Endometrial microvascular endothelial cells (primary cell): ENCODE data around the gene RBM23. TPM values are rescaled to one million over a fixed set of nuclear protein-coding genes. Genes with fewer than 3 reads are reported as not detected.

ENCODE experiments used
- in situ Hi-C: cut with HindIII; loops from 2 replicates; pipeline ENCODE4 v1.10.0; 2017; ENCODE audit warnings: low sequenced_read_pairs, low pct_unique_long_range_greater_than_20kb; ENCODE audit errors: inconsistent ontology term
- total RNA-seq: library from RNA; depleted of rRNA; stranded (reverse); fragments of >200 nt; gene quantifications from one replicate; pipeline ENCODE4 v1.2.3, GENCODE V29; 2015; ENCODE audit errors: inconsistent ontology term

RBM23 gene
- total RNA-seq, 1 donor from 2014 or later, result 112 TPM

DNA sequence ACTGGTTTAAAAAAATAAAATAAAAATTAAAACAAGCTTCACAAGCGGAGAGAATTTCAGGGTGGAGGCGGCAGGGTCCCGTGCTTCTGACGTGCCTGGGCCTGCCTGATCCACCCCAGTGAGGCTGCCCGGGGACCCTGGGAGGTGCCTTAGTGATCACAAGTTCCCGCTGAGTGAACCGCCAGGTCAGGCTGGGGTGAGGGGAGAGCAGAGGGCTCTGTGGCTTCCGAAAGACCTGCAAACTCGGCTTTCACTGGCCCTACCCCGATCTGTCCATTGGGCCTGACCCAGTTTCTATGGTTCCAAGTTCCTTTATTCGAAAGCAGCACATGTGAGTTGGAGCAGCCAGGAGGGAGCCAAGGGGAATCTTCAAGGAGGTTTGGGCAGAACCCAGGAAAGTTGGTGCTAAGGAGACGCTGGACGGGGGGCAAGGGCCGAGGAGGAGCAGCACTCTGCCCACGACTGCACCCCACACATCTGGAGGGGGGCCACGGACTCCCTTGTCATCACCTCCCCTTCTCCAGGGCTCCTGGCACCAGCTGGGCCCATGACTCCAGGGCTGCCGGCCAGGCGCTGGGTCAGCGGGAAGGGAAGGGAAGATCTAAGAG, 69.6 kb downstream of the RBM23 start:
- in situ Hi-C loops, result no loop called here

DNA sequence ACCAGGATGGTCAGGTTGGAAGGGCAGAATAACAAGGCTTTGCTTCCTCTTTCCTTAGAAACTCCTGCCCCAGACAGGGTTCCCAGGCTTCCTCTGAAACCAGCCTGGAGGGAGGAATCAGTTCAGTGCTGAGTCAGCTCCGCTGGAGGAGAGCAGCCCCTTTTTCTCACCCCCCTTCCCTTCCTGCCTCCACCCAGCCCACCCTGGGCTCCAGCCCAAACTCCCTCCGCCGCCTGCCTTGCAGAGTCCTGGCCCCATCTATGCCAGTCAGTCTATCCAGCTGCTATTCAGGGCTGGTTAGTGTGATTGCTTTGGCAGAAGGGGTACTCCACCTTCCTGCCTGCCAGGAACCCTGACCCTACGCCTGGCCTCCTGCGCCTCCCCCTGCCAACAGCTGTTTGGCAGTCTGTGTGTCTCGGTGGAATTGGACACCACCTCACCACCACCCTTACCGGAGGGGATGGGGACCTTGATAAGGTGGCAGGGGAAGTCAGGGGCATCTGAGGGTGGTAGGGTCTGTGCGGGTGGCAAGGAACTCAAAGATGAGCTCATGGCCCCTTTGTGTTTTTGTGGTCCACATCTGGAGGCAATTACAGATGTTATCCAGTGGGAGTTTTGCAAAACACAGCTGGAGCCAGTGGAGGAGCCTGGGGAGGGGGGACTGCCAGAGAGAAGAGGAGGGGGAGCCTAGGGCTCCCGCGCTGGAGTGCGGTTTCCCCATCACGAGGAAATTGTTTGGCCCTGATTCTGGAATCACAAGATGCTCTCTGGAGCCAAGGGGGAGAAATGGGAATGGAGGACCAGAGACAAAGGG, 70.4 kb downstream of the RBM23 start:
- in situ Hi-C loops, result no loop called here

DNA sequence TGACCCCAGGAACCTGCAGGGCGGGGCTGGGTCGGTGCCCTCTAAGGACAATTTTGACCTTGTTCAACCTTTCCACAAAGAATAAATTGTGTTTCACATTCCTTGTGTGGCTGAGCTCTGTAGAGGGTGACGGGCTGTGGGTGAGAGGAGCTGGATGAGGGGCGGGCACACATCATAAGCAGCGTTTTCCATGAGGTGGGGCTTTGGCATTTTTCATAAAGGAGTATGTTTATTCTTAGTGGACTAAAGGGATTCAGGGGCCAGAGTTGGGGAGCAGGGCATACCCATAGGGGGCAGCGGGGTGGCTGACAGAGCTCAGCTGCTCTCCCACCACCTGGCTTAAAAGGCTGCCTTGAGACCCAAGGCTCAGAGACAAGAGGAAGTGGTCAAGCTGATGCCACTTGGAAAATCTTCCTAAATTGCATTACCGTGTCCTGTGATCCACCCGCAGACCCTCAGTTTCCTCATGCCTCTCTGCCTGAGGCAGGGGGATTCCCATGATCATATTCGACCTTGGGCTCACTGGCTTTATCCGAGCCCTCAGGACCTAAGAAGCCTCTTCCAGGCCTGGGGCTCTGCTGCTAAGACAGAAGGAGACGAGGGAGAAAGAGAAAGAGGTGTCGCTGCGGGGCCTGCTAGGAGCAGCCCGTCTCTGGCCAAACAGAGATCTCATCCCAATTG, 71.1 kb downstream of the RBM23 start:
- in situ Hi-C loops, result no loop called here

DNA sequence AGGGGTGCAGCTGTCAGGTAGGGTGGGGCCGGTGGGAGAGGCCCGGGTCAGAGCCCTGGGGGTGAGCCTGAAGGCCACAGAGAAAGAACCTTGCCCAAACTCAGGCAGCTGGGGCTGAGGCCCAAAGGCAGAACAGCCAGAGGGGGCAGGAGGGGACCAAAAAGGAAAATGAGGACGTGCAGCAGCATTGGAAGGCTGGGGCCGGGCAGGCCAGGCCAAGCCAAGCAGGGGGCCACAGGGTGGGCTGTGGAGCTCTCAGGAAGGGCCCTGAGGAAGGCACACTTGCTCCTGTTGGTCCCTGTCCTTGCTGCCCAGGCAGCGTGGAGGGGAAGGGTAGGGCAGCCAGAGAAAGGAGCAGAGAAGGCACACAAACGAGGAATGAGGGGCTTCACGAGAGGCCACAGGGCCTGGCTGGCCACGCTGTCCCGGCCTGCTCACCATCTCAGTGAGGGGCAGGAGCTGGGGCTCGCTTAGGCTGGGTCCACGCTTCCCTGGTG, 72.1 kb downstream of the RBM23 start:
- in situ Hi-C loops, result no loop called here

DNA sequence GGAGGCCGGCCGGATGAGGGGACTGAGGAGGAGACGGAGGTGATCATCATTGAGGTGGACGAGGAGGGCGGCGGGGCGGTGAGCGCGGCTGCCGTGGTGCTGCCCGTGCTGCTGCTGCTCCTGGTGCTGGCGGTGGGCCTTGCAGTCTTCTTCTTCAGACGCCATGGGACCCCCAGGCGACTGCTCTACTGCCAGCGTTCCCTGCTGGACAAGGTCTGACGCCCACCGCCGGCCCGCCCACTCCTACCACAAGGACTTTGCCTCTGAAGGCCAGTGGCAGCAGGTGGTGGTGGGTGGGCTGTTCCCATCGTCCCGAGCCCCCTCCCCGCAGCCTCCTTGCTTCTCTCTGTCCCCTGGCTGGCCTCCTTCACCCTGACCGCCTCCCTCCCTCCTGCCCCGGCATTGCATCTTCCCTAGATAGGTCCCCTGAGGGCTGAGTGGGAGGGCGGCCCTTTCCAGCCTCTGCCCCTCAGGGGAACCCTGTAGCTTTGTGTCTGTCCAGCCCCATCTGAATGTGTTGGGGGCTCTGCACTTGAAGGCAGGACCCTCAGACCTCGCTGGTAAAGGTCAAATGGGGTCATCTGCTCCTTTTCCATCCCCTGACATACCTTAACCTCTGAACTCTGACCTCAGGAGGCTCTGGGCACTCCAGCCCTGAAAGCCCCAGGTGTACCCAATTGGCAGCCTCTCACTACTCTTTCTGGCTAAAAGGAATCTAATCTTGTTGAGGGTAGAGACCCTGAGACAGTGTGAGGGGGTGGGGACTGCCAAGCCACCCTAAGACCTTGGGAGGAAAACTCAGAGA, 72.9 kb downstream of the RBM23 start:
- in situ Hi-C loops, result no loop called here

DNA sequence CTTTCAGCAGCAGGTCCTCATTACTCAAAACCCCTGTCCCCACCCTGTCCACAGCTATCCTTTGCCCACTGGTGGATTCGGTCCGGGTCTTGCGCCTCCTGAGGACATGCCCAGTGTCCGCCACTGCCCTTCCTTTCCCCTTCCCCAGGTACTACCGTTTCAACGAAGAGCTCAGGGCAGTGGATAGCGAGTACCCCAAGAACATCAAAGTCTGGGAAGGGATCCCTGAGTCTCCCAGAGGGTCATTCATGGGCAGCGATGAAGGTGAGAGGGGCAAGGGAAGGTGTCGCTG, 73.9 kb downstream of the RBM23 start:
- in situ Hi-C loops, result no loop called here

DNA sequence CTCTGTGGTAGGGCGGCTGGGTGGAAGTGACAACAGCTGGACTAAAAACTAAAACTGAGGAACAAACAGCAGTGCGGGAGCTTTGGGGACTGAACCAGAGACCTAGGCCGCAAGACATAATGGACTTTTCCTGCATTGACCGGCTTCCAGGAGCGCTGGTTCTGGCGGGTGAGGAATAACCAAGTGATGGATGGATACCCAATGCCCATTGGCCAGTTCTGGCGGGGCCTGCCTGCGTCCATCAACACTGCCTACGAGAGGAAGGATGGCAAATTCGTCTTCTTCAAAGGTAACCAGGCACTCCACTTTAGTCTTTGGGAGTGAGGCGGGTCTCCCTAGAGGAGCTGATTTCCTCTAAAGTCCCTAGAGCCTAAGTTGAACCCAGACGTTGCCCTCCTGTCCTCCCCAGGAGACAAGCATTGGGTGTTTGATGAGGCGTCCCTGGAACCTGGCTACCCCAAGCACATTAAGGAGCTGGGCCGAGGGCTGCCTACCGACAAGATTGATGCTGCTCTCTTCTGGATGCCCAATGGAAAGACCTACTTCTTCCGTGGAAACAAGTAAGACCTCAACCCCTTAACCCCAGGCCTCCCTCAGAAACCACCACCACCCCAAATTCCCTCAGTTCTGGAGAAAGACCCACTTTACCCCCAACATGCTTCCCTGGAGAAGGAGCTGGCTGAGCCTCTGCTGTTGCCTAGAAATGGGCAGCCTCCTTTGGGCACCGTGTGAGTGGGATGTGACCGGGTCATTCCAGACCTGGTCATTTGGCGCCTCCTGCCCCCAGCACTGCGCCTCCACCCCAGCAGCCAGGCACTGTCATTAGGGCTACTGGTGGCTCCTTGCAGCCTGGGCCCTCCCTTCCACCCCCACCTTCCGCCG, 74.5 kb downstream of the RBM23 start:
- in situ Hi-C loops, result no loop called here

Other genes starting within 250 kb of the RBM23 start
- 203 TPM for gene OXA1L, start 152.5 kb downstream of the RBM23 start, total RNA-seq
- 20.1 TPM for gene SLC7A7, start 103.7 kb downstream of the RBM23 start, total RNA-seq
- 310 TPM for gene MRPL52, start 89.3 kb downstream of the RBM23 start, total RNA-seq
- 416 TPM for gene MMP14, start 82.6 kb downstream of the RBM23 start, total RNA-seq
- 136 TPM for gene LRP10, start 47.4 kb downstream of the RBM23 start, total RNA-seq
- not detected for gene REM2, start 35.9 kb downstream of the RBM23 start, total RNA-seq
- 91.2 TPM for gene PRMT5, start 10.2 kb upstream of the RBM23 start, total RNA-seq
- 72.8 TPM for gene HAUS4, start 37.9 kb upstream of the RBM23 start, total RNA-seq
- gene AJUBA, start 63.4 kb upstream of the RBM23 start, total RNA-seq, result 62.3 TPM
- gene C14orf93, start 91.0 kb upstream of the RBM23 start, total RNA-seq, result 7.4 TPM
- 352 TPM for gene PSMB5, start 115.8 kb upstream of the RBM23 start, total RNA-seq
- gene PSMB11, start 123.1 kb upstream of the RBM23 start, total RNA-seq, result not detected
- gene CDH24, start 138.4 kb upstream of the RBM23 start, total RNA-seq, result 17.2 TPM
- 75.6 TPM for gene ACIN1, start 176.0 kb upstream of the RBM23 start, total RNA-seq
- 51.6 TPM for gene C14orf119, start 176.4 kb upstream of the RBM23 start, total RNA-seq
- gene CIROP, start 185.8 kb upstream of the RBM23 start, total RNA-seq, result not detected
- not detected for gene CEBPE, start 200.1 kb upstream of the RBM23 start, total RNA-seq